Endodermal cell (in vitro differentiated cells): ENCODE results near the gene MGAT5B. TPM values are rescaled to one million over a fixed set of nuclear protein-coding genes. Genes with fewer than 3 reads are reported as not detected.

ENCODE experiments used
- DNase-seq: peaks from one replicate; pipeline ENCODE4 v3.0.0-alpha.2; 2017
- H3K27ac ChIP-seq: 2 replicates; pipeline ENCODE4 v1.5.1; 2013; ENCODE audit warnings: mild to moderate bottlenecking, low read depth, low read length, moderate library complexity
- H3K27me3 ChIP-seq: 2 replicates; pipeline ENCODE4 v1.6.1; 2013; ENCODE audit warnings: mild to moderate bottlenecking, low read length, moderate library complexity; ENCODE audit not compliant: insufficient read depth, control insufficient read depth, poor library complexity, severe bottlenecking
- H3K36me3 ChIP-seq: 2 replicates; pipeline ENCODE4 v1.7.0; 2013; ENCODE audit warnings: mild to moderate bottlenecking, low read length, moderate library complexity; ENCODE audit not compliant: control insufficient read depth, insufficient read depth
- H3K4me1 ChIP-seq: one replicate; pipeline ENCODE4 v1.7.0; 2013; ENCODE audit warnings: low read length; ENCODE audit not compliant: control insufficient read depth, insufficient read depth
- H3K4me3 ChIP-seq: 2 replicates; pipeline ENCODE4 v1.5.1; 2013; ENCODE audit warnings: mild to moderate bottlenecking, low read length, moderate library complexity
- H3K9ac ChIP-seq: 2 replicates; pipeline ENCODE4 v1.6.1; 2013; ENCODE audit warnings: mild to moderate bottlenecking, low read length, moderate library complexity; ENCODE audit not compliant: poor library complexity, severe bottlenecking; ENCODE audit errors: extremely low read depth
- H3K9me3 ChIP-seq: 2 replicates; pipeline ENCODE4 v1.6.1; 2013; ENCODE audit warnings: mild to moderate bottlenecking, low read length, moderate library complexity; ENCODE audit not compliant: control insufficient read depth
- H3K27ac Mint-ChIP-seq: 2 replicates; pipeline ENCODE4 v1.8.0; 2020; ENCODE audit warnings: mixed read lengths
- H3K27me3 Mint-ChIP-seq: 2 replicates; pipeline ENCODE4 v1.8.0; 2021; ENCODE audit warnings: mild to moderate bottlenecking, mixed read lengths; ENCODE audit not compliant: insufficient read depth
- H3K36me3 Mint-ChIP-seq: 2 replicates; pipeline ENCODE4 v1.8.0; 2020; ENCODE audit warnings: low read depth, mixed read lengths
- H3K4me1 Mint-ChIP-seq: 2 replicates; pipeline ENCODE4 v1.8.0; 2020; ENCODE audit warnings: mixed read lengths
- H3K4me3 Mint-ChIP-seq: 2 replicates; pipeline ENCODE4 v1.8.0; 2020; ENCODE audit warnings: mild to moderate bottlenecking, moderate library complexity, mixed read lengths
- H3K9me3 Mint-ChIP-seq: 2 replicates; pipeline ENCODE4 v1.8.0; 2020; ENCODE audit warnings: mild to moderate bottlenecking, mixed read lengths
- CTCF ChIP-seq: fragments of 200-600 bp; sonication (generic); conservative IDR thresholded peaks from 2 replicates; pipeline ENCODE4 v1.5.0; 2021; ENCODE audit warnings: antibody characterized with exemption, mild to moderate bottlenecking
- WGBS, 2 experiments: methylation state at CpG; one replicate each; pipeline versions ENCODE4 v1.1.5 to v1.1.7; 2013; ENCODE audit warnings: missing lambda C conversion rate in 2 of 2, mixed read lengths in 1 of 2; ENCODE audit not compliant: insufficient coverage in 1 of 2, insufficient read length in 1 of 2; 5-methylcytosine and 5-hydroxymethylcytosine counted together
- total RNA-seq, 2 donors: library from RNA; stranded (reverse); fragmentation: NEBNext Ultra II Directional in 1 of 2; extraction: Animal tissue kit (Norgen Biotek cat#: 25700) in 1 of 2; gene quantifications; 2 replicates in 1 of 2; 3 replicates in 1 of 2; pipeline ENCODE4 v1.2.1, GENCODE V29; 2021

Gene MGAT5B
- total RNA-seq, 2 donors from 2014 or later, result 2.9 to 3.3 TPM

- Histone ChIP-seq H3K4me1 (no peaks in the 10 kb centered on the region), H3K9me3 (no peaks in the 10 kb centered on the region), H3K9ac (no peak overlapping the region), H3K4me3 (no peak overlapping the region), H3K27ac (no peak overlapping the region), H3K27me3 (no peaks in the 10 kb centered on the region), H3K36me3 (no peaks in the 10 kb centered on the region)
- no peak for DNase-seq
- Mint-ChIP-seq H3K36me3 (no peaks in the 10 kb centered on the region), H3K27ac (peak overlapping the region; percentile 1), H3K4me1 (peaks cover 30% of the 10 kb centered on the region), H3K4me3 (no peak overlapping the region), H3K27me3 (no peaks in the 10 kb centered on the region), H3K9me3 (no peaks in the 10 kb centered on the region)
- no peak for TF ChIP-seq CTCF
- WGBS, 2 experiments, result 90% methylated on average over 16 of the region's 16 CpGs
These were observed 129.9 kb downstream of the MGAT5B start for GRCh38 chr17:76997981-76998531.

- H3K27me3 Mint-ChIP-seq, result no peaks in the 10 kb centered on the region
- H3K4me1 Mint-ChIP-seq, result peaks cover 30% of the 10 kb centered on the region
These were observed 130.6 kb downstream of the MGAT5B start for GRCh38 chr17:76998839-76999238.

More at GRCh38 chr17:76998839-76999238, 130.6 kb downstream of the MGAT5B start:
- Mint-ChIP-seq H3K36me3 (no peaks in the 10 kb centered on the region), H3K27ac (no peak overlapping the region), H3K4me3 (no peak overlapping the region), H3K9me3 (no peaks in the 10 kb centered on the region)
- Histone ChIP-seq H3K27me3 (no peaks in the 10 kb centered on the region), H3K36me3 (no peaks in the 10 kb centered on the region), H3K4me3 (no peak overlapping the region), H3K9me3 (no peaks in the 10 kb centered on the region), H3K4me1 (no peaks in the 10 kb centered on the region), H3K9ac (no peak overlapping the region), H3K27ac (no peak overlapping the region)
- 92 to 93% methylated on average over 6 to 8 of the region's 8 CpGs for WGBS, 2 experiments
- TF ChIP-seq CTCF, result no peak
- DNase-seq, result no peak

Other genes starting within 250 kb of the MGAT5B start
- not detected for gene ST6GALNAC1, start 224.6 kb upstream of the MGAT5B start, total RNA-seq
- gene MXRA7, start 157.4 kb upstream of the MGAT5B start, total RNA-seq, result 10 to 100 TPM; 61.6 to 77.1 TPM
- gene JMJD6, start 141.8 kb upstream of the MGAT5B start, total RNA-seq, result 10 to 100 TPM; 17.0 to 20.3 TPM
- 10 to 100 TPM; 31.3 to 39.9 TPM for gene METTL23, start 141.6 kb upstream of the MGAT5B start, total RNA-seq
- gene SRSF2, start 131.1 kb upstream of the MGAT5B start, total RNA-seq, result 100 to 1,000 TPM; 255 to 307 TPM
- 10 to 100 TPM; 29.3 to 33.3 TPM for gene MFSD11, start 130.3 kb upstream of the MGAT5B start, total RNA-seq